GM12878 (cell line): ENCODE measurements around the gene ARID1A. TPM values are rescaled to one million over a fixed set of nuclear protein-coding genes. Genes with fewer than 3 reads are reported as not detected.
A peak's percentile ranks its signal among the peaks of the same experiment; 100 is the strongest.

Source experiments
- CHD4 ChIP-seq: fragments of 200-600 bp; sonication (generic); IDR thresholded peaks from 2 replicates; pipeline ENCODE4 v1.6.1; 2016; ENCODE audit warnings: mild to moderate bottlenecking
- CREM ChIP-seq: IDR thresholded peaks from 2 replicates; pipeline ENCODE4 v1.6.1; 2014; ENCODE audit warnings: antibody characterized with exemption, low read depth
- EZH2 ChIP-seq: IDR thresholded peaks from 2 replicates; pipeline ENCODE4 v1.6.1; 2012; ENCODE audit warnings: low read depth, mild to moderate bottlenecking, control low read depth, inconsistent platforms, low read length, borderline replicate concordance; ENCODE audit not compliant: control insufficient read depth
- LARP7 ChIP-seq: fragments of 450-650 bp; IDR thresholded peaks from 2 replicates; pipeline ENCODE4 v1.6.1; 2017; ENCODE audit warnings: mild to moderate bottlenecking
- MEF2A ChIP-seq: IDR thresholded peaks from 2 replicates; pipeline ENCODE4 v1.6.1; 2011; ENCODE audit warnings: low read depth, mild to moderate bottlenecking, low read length, moderate library complexity; ENCODE audit not compliant: insufficient read depth
- NR2C2 ChIP-seq: IDR thresholded peaks from 2 replicates; pipeline ENCODE4 v1.6.1; 2011; ENCODE audit warnings: borderline replicate concordance, low read depth; ENCODE audit not compliant: control insufficient read depth, insufficient read length
- NRF1 ChIP-seq: conservative IDR thresholded peaks from 2 replicates; pipeline ENCODE4 v1.6.1; 2011; ENCODE audit warnings: mild to moderate bottlenecking, low read depth, low read length, improper control_type of control experiment
- PML ChIP-seq: IDR thresholded peaks from 2 replicates; pipeline ENCODE4 v1.6.1; 2012; ENCODE audit warnings: low read length, inconsistent platforms
- POLR2A ChIP-seq: IDR thresholded peaks from 2 replicates; pipeline ENCODE4 v1.6.1; 2011; ENCODE audit warnings: low read depth, mild to moderate bottlenecking, low read length
- SIN3A ChIP-seq: IDR thresholded peaks from 2 replicates; pipeline ENCODE4 v1.6.1; 2012; ENCODE audit warnings: low read depth, low read length, improper control_type of control experiment
- SREBF2 ChIP-seq: IDR thresholded peaks from 2 replicates; pipeline ENCODE4 v1.6.1; 2012; ENCODE audit warnings: mild to moderate bottlenecking, low read length
- ZNF207 ChIP-seq: fragments of 450-650 bp; IDR thresholded peaks from 2 replicates; pipeline ENCODE4 v1.6.1; 2014; ENCODE audit warnings: antibody characterized with exemption, mild to moderate bottlenecking, borderline replicate concordance
- polyA plus RNA-seq, 11 experiments: library from polyadenylated mRNA; depleted of rRNA in 4 of 11; unstranded in 6 of 11; stranded (reverse) in 5 of 11; fragments of >200 nt; fragmentation: Nextera tagmentation in 4 of 11; fragmentation: Illumina TruSeq in 1 of 11; extraction: Ambion mirVana in 4 of 11; extraction: Trizol in 1 of 11; gene quantifications; 1 replicate in 1 of 11; 2 replicates in 10 of 11; pipeline versions ENCODE4 v1.2.1 to v1.2.3, GENCODE V29; 2011 to 2016; ENCODE audit warnings: inconsistent platforms in 2 of 11, missing spikeins in 2 of 11, low read depth in 1 of 11
- total RNA-seq, 4 experiments: library from RNA; depleted of rRNA in 3 of 4; stranded (reverse); fragments of >200 nt in 3 of 4; fragmentation: Illumina TruSeq in 1 of 4; extraction: Trizol in 1 of 4; gene quantifications; 2 replicates each; pipeline versions ENCODE4 v1.2.1 to v1.2.3, GENCODE V29; 2013 to 2021
- TF ChIP-seq, protein P1 (sequence below): fragments of 450-650 bp; IDR thresholded peaks from 2 replicates; pipeline ENCODE4 v1.6.1; 2017; ENCODE audit warnings: low read depth, mild to moderate bottlenecking, moderate library complexity
- TF ChIP-seq, protein P2 (sequence below): fragments of 450-650 bp; IDR thresholded peaks from 2 replicates; pipeline ENCODE4 v1.6.1; 2016; ENCODE audit warnings: mild to moderate bottlenecking
- TF ChIP-seq, protein P3 (sequence below): IDR thresholded peaks from 2 replicates; pipeline ENCODE4 v1.6.1; 2012; ENCODE audit warnings: low read length, inconsistent platforms
- TF ChIP-seq, protein P4 (sequence below): IDR thresholded peaks from 2 replicates; pipeline ENCODE4 v1.6.1; 2012; ENCODE audit warnings: low read depth, low read length, improper control_type of control experiment
- TF ChIP-seq, protein P5 (sequence below): fragments of 450-650 bp; conservative IDR thresholded peaks from 2 replicates; pipeline ENCODE4 v1.6.1; 2017; ENCODE audit warnings: mild to moderate bottlenecking, moderate library complexity
- TF ChIP-seq, protein P6 (sequence below): fragments of 450-650 bp; formaldehyde crosslinking; IDR thresholded peaks from 2 replicates; pipeline ENCODE4 v1.5.0; 2022; ENCODE audit warnings: mild to moderate bottlenecking, missing genetic modification characterization

Gene ARID1A
- total and polyA plus RNA-seq, 10 of the 15 experiments (the other 5 are each of a cell fraction or from before 2014, with no cell fraction given), result 10.0 to 98.0 (median 23.5) TPM

DNA sequence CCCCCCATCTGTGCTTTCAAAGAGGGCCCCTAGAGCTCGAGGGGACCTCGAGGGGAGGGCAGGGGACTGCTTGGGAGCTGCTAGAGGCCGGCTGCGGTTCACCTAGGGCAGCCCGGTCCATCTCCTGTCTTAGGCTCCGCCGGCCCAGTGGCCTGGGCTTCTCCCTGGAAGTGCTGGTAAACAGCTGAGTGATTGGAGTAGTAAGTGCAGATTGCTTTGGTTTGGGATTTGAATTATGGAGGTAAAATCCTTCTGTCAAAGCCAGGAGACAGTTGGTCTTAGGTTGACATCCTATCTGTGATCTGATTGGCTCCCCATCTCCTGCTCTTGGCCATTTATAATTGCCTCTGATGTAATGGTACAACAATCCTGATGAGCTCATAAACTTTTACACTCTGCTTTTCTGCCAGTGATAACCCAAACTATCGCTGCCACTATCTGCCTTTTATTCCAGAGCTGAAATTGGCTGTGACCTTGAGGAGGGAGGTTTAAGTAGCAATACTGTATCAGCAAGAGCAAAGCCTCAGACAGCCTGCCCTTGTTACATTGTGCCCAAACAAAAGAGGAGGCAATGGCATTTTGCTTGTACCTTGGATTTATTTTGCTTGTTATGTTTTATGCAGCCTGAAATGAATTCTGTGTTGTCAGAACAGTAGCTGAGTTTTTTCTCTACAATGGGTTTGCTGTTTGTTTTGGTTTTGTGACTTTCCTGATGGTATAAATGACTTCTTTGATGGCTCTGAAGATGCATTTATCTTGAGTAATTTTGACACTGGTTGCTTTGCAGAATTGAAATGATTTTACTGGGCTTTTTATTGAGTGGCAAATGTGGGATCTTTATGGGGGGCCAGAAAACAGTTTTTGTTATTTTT, 2.4 kb downstream of the ARID1A start (continued):
- TF ChIP-seq POLR2A (peak; percentile 65; the same call in 1 of the 2 replicates), MEF2A (no peak), NR2C2 (no peak), CHD4 (no peak), SIN3A (peak; percentile 88), LARP7 (no peak), PML (no peak), ZNF207 (0 out of 2 replicates have a peak, but pooled peaks have one; percentile 19), NRF1 (no peak), EZH2 (no peak), SREBF2 (no peak), CREM (peak; percentile 61; the same call in 1 of the 2 replicates)
- TF ChIP-seq, protein P1, sequence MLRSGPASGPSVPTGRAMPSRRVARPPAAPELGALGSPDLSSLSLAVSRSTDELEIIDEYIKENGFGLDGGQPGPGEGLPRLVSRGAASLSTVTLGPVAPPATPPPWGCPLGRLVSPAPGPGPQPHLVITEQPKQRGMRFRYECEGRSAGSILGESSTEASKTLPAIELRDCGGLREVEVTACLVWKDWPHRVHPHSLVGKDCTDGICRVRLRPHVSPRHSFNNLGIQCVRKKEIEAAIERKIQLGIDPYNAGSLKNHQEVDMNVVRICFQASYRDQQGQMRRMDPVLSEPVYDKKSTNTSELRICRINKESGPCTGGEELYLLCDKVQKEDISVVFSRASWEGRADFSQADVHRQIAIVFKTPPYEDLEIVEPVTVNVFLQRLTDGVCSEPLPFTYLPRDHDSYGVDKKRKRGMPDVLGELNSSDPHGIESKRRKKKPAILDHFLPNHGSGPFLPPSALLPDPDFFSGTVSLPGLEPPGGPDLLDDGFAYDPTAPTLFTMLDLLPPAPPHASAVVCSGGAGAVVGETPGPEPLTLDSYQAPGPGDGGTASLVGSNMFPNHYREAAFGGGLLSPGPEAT, result 0 out of 2 replicates have a peak, but pooled peaks have one; percentile 36
- TF ChIP-seq, protein P2, sequence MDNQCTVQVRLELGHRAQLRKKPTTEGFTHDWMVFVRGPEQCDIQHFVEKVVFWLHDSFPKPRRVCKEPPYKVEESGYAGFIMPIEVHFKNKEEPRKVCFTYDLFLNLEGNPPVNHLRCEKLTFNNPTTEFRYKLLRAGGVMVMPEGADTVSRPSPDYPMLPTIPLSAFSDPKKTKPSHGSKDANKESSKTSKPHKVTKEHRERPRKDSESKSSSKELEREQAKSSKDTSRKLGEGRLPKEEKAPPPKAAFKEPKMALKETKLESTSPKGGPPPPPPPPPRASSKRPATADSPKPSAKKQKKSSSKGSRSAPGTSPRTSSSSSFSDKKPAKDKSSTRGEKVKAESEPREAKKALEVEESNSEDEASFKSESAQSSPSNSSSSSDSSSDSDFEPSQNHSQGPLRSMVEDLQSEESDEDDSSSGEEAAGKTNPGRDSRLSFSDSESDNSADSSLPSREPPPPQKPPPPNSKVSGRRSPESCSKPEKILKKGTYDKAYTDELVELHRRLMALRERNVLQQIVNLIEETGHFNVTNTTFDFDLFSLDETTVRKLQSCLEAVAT, result no peak
- TF ChIP-seq, protein P3, sequence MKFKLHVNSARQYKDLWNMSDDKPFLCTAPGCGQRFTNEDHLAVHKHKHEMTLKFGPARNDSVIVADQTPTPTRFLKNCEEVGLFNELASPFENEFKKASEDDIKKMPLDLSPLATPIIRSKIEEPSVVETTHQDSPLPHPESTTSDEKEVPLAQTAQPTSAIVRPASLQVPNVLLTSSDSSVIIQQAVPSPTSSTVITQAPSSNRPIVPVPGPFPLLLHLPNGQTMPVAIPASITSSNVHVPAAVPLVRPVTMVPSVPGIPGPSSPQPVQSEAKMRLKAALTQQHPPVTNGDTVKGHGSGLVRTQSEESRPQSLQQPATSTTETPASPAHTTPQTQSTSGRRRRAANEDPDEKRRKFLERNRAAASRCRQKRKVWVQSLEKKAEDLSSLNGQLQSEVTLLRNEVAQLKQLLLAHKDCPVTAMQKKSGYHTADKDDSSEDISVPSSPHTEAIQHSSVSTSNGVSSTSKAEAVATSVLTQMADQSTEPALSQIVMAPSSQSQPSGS, result no peak
- TF ChIP-seq, protein P4, sequence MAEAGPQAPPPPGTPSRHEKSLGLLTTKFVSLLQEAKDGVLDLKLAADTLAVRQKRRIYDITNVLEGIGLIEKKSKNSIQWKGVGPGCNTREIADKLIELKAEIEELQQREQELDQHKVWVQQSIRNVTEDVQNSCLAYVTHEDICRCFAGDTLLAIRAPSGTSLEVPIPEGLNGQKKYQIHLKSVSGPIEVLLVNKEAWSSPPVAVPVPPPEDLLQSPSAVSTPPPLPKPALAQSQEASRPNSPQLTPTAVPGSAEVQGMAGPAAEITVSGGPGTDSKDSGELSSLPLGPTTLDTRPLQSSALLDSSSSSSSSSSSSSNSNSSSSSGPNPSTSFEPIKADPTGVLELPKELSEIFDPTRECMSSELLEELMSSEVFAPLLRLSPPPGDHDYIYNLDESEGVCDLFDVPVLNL, result peak; percentile 73
- TF ChIP-seq, protein P5, sequence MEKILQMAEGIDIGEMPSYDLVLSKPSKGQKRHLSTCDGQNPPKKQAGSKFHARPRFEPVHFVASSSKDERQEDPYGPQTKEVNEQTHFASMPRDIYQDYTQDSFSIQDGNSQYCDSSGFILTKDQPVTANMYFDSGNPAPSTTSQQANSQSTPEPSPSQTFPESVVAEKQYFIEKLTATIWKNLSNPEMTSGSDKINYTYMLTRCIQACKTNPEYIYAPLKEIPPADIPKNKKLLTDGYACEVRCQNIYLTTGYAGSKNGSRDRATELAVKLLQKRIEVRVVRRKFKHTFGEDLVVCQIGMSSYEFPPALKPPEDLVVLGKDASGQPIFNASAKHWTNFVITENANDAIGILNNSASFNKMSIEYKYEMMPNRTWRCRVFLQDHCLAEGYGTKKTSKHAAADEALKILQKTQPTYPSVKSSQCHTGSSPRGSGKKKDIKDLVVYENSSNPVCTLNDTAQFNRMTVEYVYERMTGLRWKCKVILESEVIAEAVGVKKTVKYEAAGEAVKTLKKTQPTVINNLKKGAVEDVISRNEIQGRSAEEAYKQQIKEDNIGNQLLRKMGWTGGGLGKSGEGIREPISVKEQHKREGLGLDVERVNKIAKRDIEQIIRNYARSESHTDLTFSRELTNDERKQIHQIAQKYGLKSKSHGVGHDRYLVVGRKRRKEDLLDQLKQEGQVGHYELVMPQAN, result peak; percentile 97
- TF ChIP-seq, protein P6, sequence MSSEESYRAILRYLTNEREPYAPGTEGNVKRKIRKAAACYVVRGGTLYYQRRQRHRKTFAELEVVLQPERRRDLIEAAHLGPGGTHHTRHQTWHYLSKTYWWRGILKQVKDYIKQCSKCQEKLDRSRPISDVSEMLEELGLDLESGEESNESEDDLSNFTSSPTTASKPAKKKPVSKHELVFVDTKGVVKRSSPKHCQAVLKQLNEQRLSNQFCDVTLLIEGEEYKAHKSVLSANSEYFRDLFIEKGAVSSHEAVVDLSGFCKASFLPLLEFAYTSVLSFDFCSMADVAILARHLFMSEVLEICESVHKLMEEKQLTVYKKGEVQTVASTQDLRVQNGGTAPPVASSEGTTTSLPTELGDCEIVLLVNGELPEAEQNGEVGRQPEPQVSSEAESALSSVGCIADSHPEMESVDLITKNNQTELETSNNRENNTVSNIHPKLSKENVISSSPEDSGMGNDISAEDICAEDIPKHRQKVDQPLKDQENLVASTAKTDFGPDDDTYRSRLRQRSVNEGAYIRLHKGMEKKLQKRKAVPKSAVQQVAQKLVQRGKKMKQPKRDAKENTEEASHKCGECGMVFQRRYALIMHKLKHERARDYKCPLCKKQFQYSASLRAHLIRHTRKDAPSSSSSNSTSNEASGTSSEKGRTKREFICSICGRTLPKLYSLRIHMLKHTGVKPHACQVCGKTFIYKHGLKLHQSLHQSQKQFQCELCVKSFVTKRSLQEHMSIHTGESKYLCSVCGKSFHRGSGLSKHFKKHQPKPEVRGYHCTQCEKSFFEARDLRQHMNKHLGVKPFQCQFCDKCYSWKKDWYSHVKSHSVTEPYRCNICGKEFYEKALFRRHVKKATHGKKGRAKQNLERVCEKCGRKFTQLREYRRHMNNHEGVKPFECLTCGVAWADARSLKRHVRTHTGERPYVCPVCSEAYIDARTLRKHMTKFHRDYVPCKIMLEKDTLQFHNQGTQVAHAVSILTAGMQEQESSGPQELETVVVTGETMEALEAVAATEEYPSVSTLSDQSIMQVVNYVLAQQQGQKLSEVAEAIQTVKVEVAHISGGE (CRISPR knock-in tag), result no peak
